Hepatocyte (in vitro differentiated cells): ENCODE data around the gene B4GALT2. TPM values are rescaled to one million over a fixed set of nuclear protein-coding genes. Genes with fewer than 3 reads are reported as not detected.

Experiments used
- DNase-seq: peaks from one replicate; pipeline ENCODE4 v3.0.0-alpha.2; 2016; ENCODE audit warnings: low spot score
- H2AFZ ChIP-seq: fragments of 200-600 bp; sonication (generic); 2 replicates; pipeline ENCODE4 v1.6.0; 2016; ENCODE audit warnings: antibody characterized with exemption, mild to moderate bottlenecking
- H3K27ac ChIP-seq: fragments of 200-600 bp; sonication (generic); 2 replicates; pipeline ENCODE4 v1.5.1; 2016; ENCODE audit warnings: mild to moderate bottlenecking
- H3K27me3 ChIP-seq: fragments of 200-600 bp; sonication (generic); 2 replicates; pipeline ENCODE4 v1.6.1; 2016
- H3K36me3 ChIP-seq: fragments of 200-600 bp; sonication (generic); replicated peaks from 2 replicates; pipeline ENCODE4 v1.5.1; 2016; ENCODE audit warnings: low read depth; ENCODE audit not compliant: insufficient read depth
- H3K4me1 ChIP-seq: fragments of 200-600 bp; sonication (generic); 2 replicates; pipeline ENCODE4 v1.5.1; 2016; ENCODE audit warnings: mild to moderate bottlenecking, moderate library complexity; ENCODE audit not compliant: insufficient read depth
- H3K4me2 ChIP-seq: fragments of 200-600 bp; sonication (generic); 2 replicates; pipeline ENCODE4 v1.6.0; 2016
- H3K4me3 ChIP-seq: fragments of 200-600 bp; sonication (generic); 2 replicates; pipeline ENCODE4 v1.5.1; 2016; ENCODE audit warnings: mild to moderate bottlenecking
- H3K79me2 ChIP-seq: fragments of 200-600 bp; sonication (generic); 2 replicates; pipeline ENCODE4 v1.6.0; 2017; ENCODE audit warnings: mild to moderate bottlenecking
- H3K9me2 ChIP-seq: fragments of 200-600 bp; sonication (generic); replicated peaks from 2 replicates; pipeline ENCODE4 v1.6.0; 2017; ENCODE audit warnings: mild to moderate bottlenecking; ENCODE audit not compliant: insufficient read depth
- H3K9me3 ChIP-seq: fragments of 200-600 bp; sonication (generic); 2 replicates; pipeline ENCODE4 v1.5.1; 2016; ENCODE audit warnings: low read depth, mild to moderate bottlenecking
- H4K20me1 ChIP-seq: fragments of 200-600 bp; sonication (generic); 2 replicates; pipeline ENCODE4 v1.6.0; 2016; ENCODE audit warnings: mild to moderate bottlenecking; ENCODE audit not compliant: insufficient read depth, poor library complexity, severe bottlenecking
- CTCF ChIP-seq: fragments of 200-600 bp; sonication (generic); IDR thresholded peaks from 2 replicates; pipeline ENCODE4 v1.5.1; 2016; ENCODE audit warnings: antibody characterized with exemption, mild to moderate bottlenecking; ENCODE audit not compliant: poor library complexity
- EZH2 ChIP-seq: fragments of 200-600 bp; sonication (generic); IDR thresholded peaks from 2 replicates; pipeline ENCODE4 v1.6.1; 2016; ENCODE audit warnings: antibody characterized with exemption, mild to moderate bottlenecking, borderline replicate concordance
- EZH2phosphoT487 ChIP-seq: fragments of 200-600 bp; sonication (generic); IDR thresholded peaks from one replicate; pipeline ENCODE4 v1.6.1; 2018; ENCODE audit warnings: antibody characterized with exemption, mild to moderate bottlenecking, low read depth, moderate library complexity; ENCODE audit not compliant: unreplicated experiment, severe bottlenecking
- WGBS: methylation state at CpG from one replicate; pipeline ENCODE4 v1.1.6; 2016; ENCODE audit warnings: low lambda C conversion rate; ENCODE audit errors: missing lambda C conversion rate; 5-methylcytosine and 5-hydroxymethylcytosine counted together
- polyA plus RNA-seq: library from polyadenylated mRNA; unstranded; fragments of >200 nt; fragmentation: Nextera tagmentation; extraction: Ambion mirVana; gene quantifications from 2 replicates; pipeline ENCODE4 v1.2.1, GENCODE V29; 2016
- total RNA-seq: library from RNA; depleted of rRNA; stranded (reverse); fragments of >200 nt; gene quantifications from 2 replicates; pipeline ENCODE4 v1.2.3, GENCODE V29; 2014

The B4GALT2 gene
- total and polyA plus RNA-seq, 2 experiments from 2014 or later, result 48.2 to 68.8 TPM

GRCh38 chr1:44033756-44034155 is 54.7 kb downstream of the B4GALT2 start:
- Histone ChIP-seq H2AFZ (no peak overlapping the region), H3K36me3 (no peaks in the 10 kb centered on the region), H3K4me3 (no peak overlapping the region), H3K4me2 (no peak overlapping the region), H4K20me1 (no peaks in the 10 kb centered on the region), H3K9me2 (no peaks in the 10 kb centered on the region), H3K27me3 (no peaks in the 10 kb centered on the region), H3K27ac (no peak overlapping the region), H3K9me3 (no peaks in the 10 kb centered on the region), H3K79me2 (peaks cover 4% of the 10 kb centered on the region), H3K4me1 (peaks cover 36% of the 10 kb centered on the region)
- DNase-seq, result no peak
- 82% methylated on average over 7 of the region's 8 CpGs for WGBS
- TF ChIP-seq CTCF (no peak), EZH2 (no peak), EZH2phosphoT487 (no peak)

- H3K4me3 ChIP-seq, result no peak overlapping the region
- WGBS, result 100% methylated on average over 4 of the region's 4 CpGs
- no peaks in the 10 kb centered on the region for H3K36me3 ChIP-seq
- no peaks in the 10 kb centered on the region for H3K9me3 ChIP-seq
- H2AFZ ChIP-seq, result no peak overlapping the region
- H3K4me2 ChIP-seq, result no peak overlapping the region
- no peak overlapping the region for H3K27ac ChIP-seq
- H3K9me2 ChIP-seq, result no peaks in the 10 kb centered on the region
- TF ChIP-seq CTCF (no peak), EZH2phosphoT487 (no peak), EZH2 (no peak)
- no peaks in the 10 kb centered on the region for H3K79me2 ChIP-seq
- H3K4me1 ChIP-seq, result peaks cover 30% of the 10 kb centered on the region
- no peaks in the 10 kb centered on the region for H3K27me3 ChIP-seq
- no peaks in the 10 kb centered on the region for H4K20me1 ChIP-seq
- no peak for DNase-seq
These were observed 55.4 kb downstream of the B4GALT2 start for GRCh38 chr1:44034423-44034822.

GRCh38 chr1:44034976-44035716 is 56.1 kb downstream of the B4GALT2 start:
- H3K4me1 ChIP-seq, result peaks cover 29% of the 10 kb centered on the region
- H3K4me2 ChIP-seq, result no peak overlapping the region
- H2AFZ ChIP-seq, result no peak overlapping the region
- TF ChIP-seq CTCF (no peak), EZH2phosphoT487 (no peak), EZH2 (no peak)
- H3K4me3 ChIP-seq, result no peak overlapping the region
- H3K9me3 ChIP-seq, result no peaks in the 10 kb centered on the region
- no peaks in the 10 kb centered on the region for H3K79me2 ChIP-seq
- H3K27ac ChIP-seq, result no peak overlapping the region
- no peaks in the 10 kb centered on the region for H3K27me3 ChIP-seq
- no peaks in the 10 kb centered on the region for H3K36me3 ChIP-seq
- 84% methylated on average over 11 of the region's 11 CpGs for WGBS
- no peaks in the 10 kb centered on the region for H4K20me1 ChIP-seq
- no peaks in the 10 kb centered on the region for H3K9me2 ChIP-seq
- no peak for DNase-seq
